NCI-H446 treated with DMSO at 0.1 percent for 48 hours (cell line): ENCODE measurements around the gene C5AR1.
"Not testable (repeated sequence)": the region's sequence is repeated elsewhere in the genome, so short reads cannot be mapped to it uniquely, and the experiment has no call there.

Source experiments
- DNase-seq: peaks from one replicate; lab custom pipeline; 2025; lab: John Stamatoyannopoulos, UW

C5AR1 gene

GRCh38 chr19:47309608-47310007, at the start of gene C5AR1:
Gene C5AR1, plus strand, starts transcription at chr19:47309861. Its CDS starts 35 bp downstream, at chr19:47309896.
- DNase-seq: no peak

GRCh38 chr19:47260476-47260875, 49.2 kb upstream of the C5AR1 start:
- no peak for DNase-seq

GRCh38 chr19:47261946-47262793, 47.5 kb upstream of the C5AR1 start:
- not testable (repeated sequence) for DNase-seq

- no peak for DNase-seq
These were observed 45.0 kb upstream of the C5AR1 start for GRCh38 chr19:47264629-47265028.

GRCh38 chr19:47266401-47266941, 43.2 kb upstream of the C5AR1 start:
- no peak for DNase-seq

GRCh38 chr19:47267350-47267759, 42.3 kb upstream of the C5AR1 start:
- DNase-seq: no peak

- DNase-seq: no peak
These were observed 41.6 kb upstream of the C5AR1 start for GRCh38 chr19:47268028-47268427.

GRCh38 chr19:47269596-47269995, 40.1 kb upstream of the C5AR1 start:
- DNase-seq: no peak

GRCh38 chr19:47270408-47270807, 39.3 kb upstream of the C5AR1 start:
- no peak for DNase-seq

GRCh38 chr19:47271949-47272348, 37.7 kb upstream of the C5AR1 start:
- no peak for DNase-seq

- DNase-seq: no peak
These were observed 37.0 kb upstream of the C5AR1 start for GRCh38 chr19:47272448-47273312.

- peak; percentile 46 for DNase-seq
These were observed 36.2 kb upstream of the C5AR1 start for GRCh38 chr19:47273313-47274070.

GRCh38 chr19:47274071-47274890, 35.4 kb upstream of the C5AR1 start, which contains the start of gene INAFM1:
Gene INAFM1, plus strand, starts transcription at chr19:47274885. Its CDS starts 35 bp downstream, at chr19:47274920.
- peak; percentile 84 for DNase-seq

- DNase-seq: no peak
These were observed 34.5 kb upstream of the C5AR1 start for GRCh38 chr19:47274891-47275761.

- DNase-seq: no peak
These were observed 33.7 kb upstream of the C5AR1 start for GRCh38 chr19:47275791-47276461.

GRCh38 chr19:47276513-47276912, 33.1 kb upstream of the C5AR1 start:
- not testable (repeated sequence) for DNase-seq

- DNase-seq: no peak
These were observed 29.4 kb upstream of the C5AR1 start for GRCh38 chr19:47280183-47280797.

GRCh38 chr19:47283405-47284059, 26.1 kb upstream of the C5AR1 start:
- no peak for DNase-seq
